HG03521 (cell line): ENCODE data around the gene GRID2.

Experiments used
- ATAC-seq: cut with Tn5 transposase; IDR thresholded peaks from one replicate; pipeline ENCODE4 v1.9.1; 2021; ENCODE audit warnings: mild to moderate bottlenecking, moderate library complexity; ENCODE audit not compliant: unreplicated experiment

Gene GRID2

GRCh38 chr4:93179044-93179443, 875.3 kb downstream of the GRID2 start:
- ATAC-seq = no peak

GRCh38 chr4:93182722-93183121, 879.0 kb downstream of the GRID2 start:
- no peak for ATAC-seq

GRCh38 chr4:93183576-93183975, 879.8 kb downstream of the GRID2 start:
- ATAC-seq = no peak

GRCh38 chr4:93184053-93184452, 880.3 kb downstream of the GRID2 start:
- ATAC-seq = no peak

- ATAC-seq = no peak
Observed at GRCh38 chr4:93186846-93187245, 883.1 kb downstream of the GRID2 start.

- no peak for ATAC-seq
Observed at GRCh38 chr4:93187466-93187865, 883.7 kb downstream of the GRID2 start.

GRCh38 chr4:93187892-93188291, 884.1 kb downstream of the GRID2 start:
- no peak for ATAC-seq

- peak; percentile 55 for ATAC-seq
Observed at GRCh38 chr4:93199492-93199891, 895.7 kb downstream of the GRID2 start.

- ATAC-seq = no peak
Observed at GRCh38 chr4:93201471-93202096, 897.8 kb downstream of the GRID2 start.

GRCh38 chr4:93203708-93204107, 899.9 kb downstream of the GRID2 start:
- no peak for ATAC-seq

- ATAC-seq = no peak
Observed at GRCh38 chr4:93212250-93212649, 908.5 kb downstream of the GRID2 start.

GRCh38 chr4:93216646-93217045, 912.9 kb downstream of the GRID2 start:
- no peak for ATAC-seq

- ATAC-seq = no peak
Observed at GRCh38 chr4:93217431-93217830, 913.7 kb downstream of the GRID2 start.

GRCh38 chr4:93221771-93222170, 918.0 kb downstream of the GRID2 start:
- no peak for ATAC-seq

- no peak for ATAC-seq
Observed at GRCh38 chr4:93228021-93228420, 924.3 kb downstream of the GRID2 start.

GRCh38 chr4:93232883-93233282, 929.1 kb downstream of the GRID2 start:
- ATAC-seq = no peak

- no peak for ATAC-seq
Observed at GRCh38 chr4:93237521-93237920, 933.8 kb downstream of the GRID2 start.

GRCh38 chr4:93243262-93243661, 939.5 kb downstream of the GRID2 start:
- no peak for ATAC-seq

- ATAC-seq = no peak
Observed at GRCh38 chr4:93261207-93261606, 957.4 kb downstream of the GRID2 start.

GRCh38 chr4:93263166-93263565, 959.4 kb downstream of the GRID2 start:
- no peak for ATAC-seq

- no peak for ATAC-seq
Observed at GRCh38 chr4:93267747-93268146, 964.0 kb downstream of the GRID2 start.

- ATAC-seq = no peak
Observed at GRCh38 chr4:93285346-93285745, 981.6 kb downstream of the GRID2 start.

- ATAC-seq = no peak
Observed at GRCh38 chr4:93289241-93289640, 985.5 kb downstream of the GRID2 start.
